HEK293 (cell line): ENCODE measurements around the gene PNPLA6.

ENCODE experiments used
- MYNN ChIP-seq: fragments of 450-650 bp; formaldehyde crosslinking; IDR thresholded peaks from 2 replicates; pipeline ENCODE4 v1.5.1; 2016; ENCODE audit warnings: missing biosample characterization, missing genetic modification characterization, borderline replicate concordance
- ZNF23 ChIP-seq: fragments of 450-650 bp; formaldehyde crosslinking; IDR thresholded peaks from 2 replicates; pipeline ENCODE4 v1.5.1; 2016; ENCODE audit warnings: missing biosample characterization, missing genetic modification characterization, borderline replicate concordance
- ZNF350 ChIP-seq: fragments of 450-650 bp; formaldehyde crosslinking; IDR thresholded peaks from 2 replicates; pipeline ENCODE4 v1.5.0; 2017; ENCODE audit warnings: missing biosample characterization, mild to moderate bottlenecking, missing genetic modification characterization
- ZNF585B ChIP-seq: fragments of 450-650 bp; formaldehyde crosslinking; IDR thresholded peaks from 2 replicates; pipeline ENCODE4 v1.5.1; 2016; ENCODE audit warnings: missing biosample characterization, missing genetic modification characterization
- TF ChIP-seq, protein P1 (sequence below): fragments of 450-650 bp; formaldehyde crosslinking; IDR thresholded peaks from 2 replicates; pipeline ENCODE4 v1.5.1; 2016; ENCODE audit warnings: missing biosample characterization, missing genetic modification characterization
- TF ChIP-seq, protein P2 (sequence below): fragments of 450-650 bp; formaldehyde crosslinking; IDR thresholded peaks from 2 replicates; pipeline ENCODE4 v1.5.1; 2017; ENCODE audit warnings: missing biosample characterization, missing genetic modification characterization
- TF ChIP-seq, protein P3 (sequence below): fragments of 450-650 bp; formaldehyde crosslinking; IDR thresholded peaks from 2 replicates; pipeline ENCODE4 v1.5.1; 2016; ENCODE audit warnings: missing biosample characterization, missing genetic modification characterization, low read depth
- TF ChIP-seq, protein P4 (sequence below): fragments of 450-650 bp; formaldehyde crosslinking; IDR thresholded peaks from 2 replicates; pipeline ENCODE4 v1.5.1; 2016; ENCODE audit warnings: missing biosample characterization, missing genetic modification characterization

DNA sequence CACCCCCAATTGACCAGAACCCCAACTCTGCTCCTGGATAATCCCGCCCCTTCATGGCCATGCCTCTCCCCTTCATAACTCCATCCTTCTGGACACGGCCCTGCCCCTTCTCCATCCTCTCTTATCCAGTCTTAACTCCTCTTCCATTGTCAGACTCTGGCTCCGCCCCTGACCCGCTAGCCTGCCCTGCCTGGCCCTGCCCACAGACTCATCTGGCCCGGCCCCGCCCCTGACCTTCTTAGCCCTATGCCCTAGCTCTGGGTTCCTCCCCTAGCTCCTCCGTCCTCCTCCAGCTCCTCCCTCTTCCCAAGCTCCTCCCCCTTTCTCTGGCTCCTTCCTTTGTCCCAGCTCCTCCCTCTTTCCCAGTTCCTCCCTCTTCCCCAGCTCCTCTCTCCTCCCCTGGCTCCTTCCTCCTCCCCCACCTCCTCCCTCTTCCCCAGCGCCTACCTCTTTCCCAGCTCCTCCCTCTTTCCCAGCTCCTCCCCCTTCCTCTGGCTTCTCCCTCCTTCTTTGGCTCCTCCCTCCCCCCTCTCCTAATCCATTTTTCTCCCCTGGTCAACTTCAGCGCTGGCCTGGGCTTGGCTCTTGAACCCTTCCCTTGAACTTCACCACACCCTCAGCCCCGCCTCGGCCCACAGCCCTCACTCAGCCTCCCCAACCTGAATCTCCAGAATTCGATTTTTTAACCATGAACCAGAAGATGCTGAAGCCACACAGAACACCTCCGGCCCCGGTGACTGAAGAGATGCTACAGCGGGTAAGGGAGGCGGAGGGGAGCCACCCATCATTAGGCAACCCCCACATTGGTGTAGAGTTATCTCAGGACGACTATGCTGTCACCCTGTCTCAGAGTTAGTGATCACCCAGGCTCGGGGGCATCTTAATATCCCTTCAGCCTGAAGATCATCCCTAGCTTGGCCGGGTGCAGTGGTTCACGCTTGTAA, 28.9 kb upstream of the PNPLA6 start:
- TF ChIP-seq, protein P1, sequence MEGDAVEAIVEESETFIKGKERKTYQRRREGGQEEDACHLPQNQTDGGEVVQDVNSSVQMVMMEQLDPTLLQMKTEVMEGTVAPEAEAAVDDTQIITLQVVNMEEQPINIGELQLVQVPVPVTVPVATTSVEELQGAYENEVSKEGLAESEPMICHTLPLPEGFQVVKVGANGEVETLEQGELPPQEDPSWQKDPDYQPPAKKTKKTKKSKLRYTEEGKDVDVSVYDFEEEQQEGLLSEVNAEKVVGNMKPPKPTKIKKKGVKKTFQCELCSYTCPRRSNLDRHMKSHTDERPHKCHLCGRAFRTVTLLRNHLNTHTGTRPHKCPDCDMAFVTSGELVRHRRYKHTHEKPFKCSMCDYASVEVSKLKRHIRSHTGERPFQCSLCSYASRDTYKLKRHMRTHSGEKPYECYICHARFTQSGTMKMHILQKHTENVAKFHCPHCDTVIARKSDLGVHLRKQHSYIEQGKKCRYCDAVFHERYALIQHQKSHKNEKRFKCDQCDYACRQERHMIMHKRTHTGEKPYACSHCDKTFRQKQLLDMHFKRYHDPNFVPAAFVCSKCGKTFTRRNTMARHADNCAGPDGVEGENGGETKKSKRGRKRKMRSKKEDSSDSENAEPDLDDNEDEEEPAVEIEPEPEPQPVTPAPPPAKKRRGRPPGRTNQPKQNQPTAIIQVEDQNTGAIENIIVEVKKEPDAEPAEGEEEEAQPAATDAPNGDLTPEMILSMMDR (tag by site-specific recombination): no peak
- TF ChIP-seq ZNF350 (tag by site-specific recombination) (no peak), MYNN (tag by site-specific recombination) (no peak), ZNF585B (tag by site-specific recombination) (no peak), ZNF23 (tag by site-specific recombination) (no peak)
- TF ChIP-seq, protein P2, sequence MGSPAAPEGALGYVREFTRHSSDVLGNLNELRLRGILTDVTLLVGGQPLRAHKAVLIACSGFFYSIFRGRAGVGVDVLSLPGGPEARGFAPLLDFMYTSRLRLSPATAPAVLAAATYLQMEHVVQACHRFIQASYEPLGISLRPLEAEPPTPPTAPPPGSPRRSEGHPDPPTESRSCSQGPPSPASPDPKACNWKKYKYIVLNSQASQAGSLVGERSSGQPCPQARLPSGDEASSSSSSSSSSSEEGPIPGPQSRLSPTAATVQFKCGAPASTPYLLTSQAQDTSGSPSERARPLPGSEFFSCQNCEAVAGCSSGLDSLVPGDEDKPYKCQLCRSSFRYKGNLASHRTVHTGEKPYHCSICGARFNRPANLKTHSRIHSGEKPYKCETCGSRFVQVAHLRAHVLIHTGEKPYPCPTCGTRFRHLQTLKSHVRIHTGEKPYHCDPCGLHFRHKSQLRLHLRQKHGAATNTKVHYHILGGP (tag by site-specific recombination): no peak
- TF ChIP-seq, protein P3, sequence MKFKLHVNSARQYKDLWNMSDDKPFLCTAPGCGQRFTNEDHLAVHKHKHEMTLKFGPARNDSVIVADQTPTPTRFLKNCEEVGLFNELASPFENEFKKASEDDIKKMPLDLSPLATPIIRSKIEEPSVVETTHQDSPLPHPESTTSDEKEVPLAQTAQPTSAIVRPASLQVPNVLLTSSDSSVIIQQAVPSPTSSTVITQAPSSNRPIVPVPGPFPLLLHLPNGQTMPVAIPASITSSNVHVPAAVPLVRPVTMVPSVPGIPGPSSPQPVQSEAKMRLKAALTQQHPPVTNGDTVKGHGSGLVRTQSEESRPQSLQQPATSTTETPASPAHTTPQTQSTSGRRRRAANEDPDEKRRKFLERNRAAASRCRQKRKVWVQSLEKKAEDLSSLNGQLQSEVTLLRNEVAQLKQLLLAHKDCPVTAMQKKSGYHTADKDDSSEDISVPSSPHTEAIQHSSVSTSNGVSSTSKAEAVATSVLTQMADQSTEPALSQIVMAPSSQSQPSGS: no peak
- TF ChIP-seq, protein P4, sequence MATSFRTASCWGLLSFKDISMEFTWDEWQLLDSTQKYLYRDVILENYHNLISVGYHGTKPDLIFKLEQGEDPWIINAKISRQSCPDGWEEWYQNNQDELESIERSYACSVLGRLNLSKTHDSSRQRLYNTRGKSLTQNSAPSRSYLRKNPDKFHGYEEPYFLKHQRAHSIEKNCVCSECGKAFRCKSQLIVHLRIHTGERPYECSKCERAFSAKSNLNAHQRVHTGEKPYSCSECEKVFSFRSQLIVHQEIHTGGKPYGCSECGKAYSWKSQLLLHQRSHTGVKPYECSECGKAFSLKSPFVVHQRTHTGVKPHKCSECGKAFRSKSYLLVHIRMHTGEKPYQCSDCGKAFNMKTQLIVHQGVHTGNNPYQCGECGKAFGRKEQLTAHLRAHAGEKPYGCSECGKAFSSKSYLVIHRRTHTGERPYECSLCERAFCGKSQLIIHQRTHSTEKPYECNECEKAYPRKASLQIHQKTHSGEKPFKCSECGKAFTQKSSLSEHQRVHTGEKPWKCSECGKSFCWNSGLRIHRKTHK (tag by site-specific recombination): no peak
